ENCODE results near the gene HDDC2.

Gene HDDC2

GRCh38 chr6:125340991-125341390 lies 39.2 kb upstream of the HDDC2 start:
- no peaks in the 10 kb centered on the region for H3K9me3 ChIP-seq (ENCODE audit: severe bottlenecking)
- TF ChIP-seq CTCF (IDR thresholded peaks at IDR 0.05; ENCODE audit: poor library complexity, severe bottlenecking): no peak
- no peaks in the 10 kb centered on the region for H3K4me1 ChIP-seq (ENCODE audit: insufficient read depth, poor library complexity, severe bottlenecking)
- H3K27me3 ChIP-seq (ENCODE audit: insufficient read depth, poor library complexity, severe bottlenecking): no peaks in the 10 kb centered on the region
- H3K27ac ChIP-seq (ENCODE audit: poor library complexity, severe bottlenecking): no peak overlapping the region
- H3K4me3 ChIP-seq (ENCODE audit: severe bottlenecking): no peak overlapping the region
- DNase-seq (ENCODE audit: low spot score) (no peak), ATAC-seq (ENCODE audit: low read depth) (no peak)
- H3K36me3 ChIP-seq (ENCODE audit: low read depth): no peaks in the 10 kb centered on the region

- Histone ChIP-seq H3K27me3 (ENCODE audit: insufficient read depth, poor library complexity, severe bottlenecking) (no peaks in the 10 kb centered on the region), H3K9me3 (ENCODE audit: severe bottlenecking) (no peaks in the 10 kb centered on the region), H3K36me3 (ENCODE audit: low read depth) (no peaks in the 10 kb centered on the region), H3K4me1 (ENCODE audit: insufficient read depth, poor library complexity, severe bottlenecking) (no peaks in the 10 kb centered on the region), H3K27ac (ENCODE audit: poor library complexity, severe bottlenecking) (no peak overlapping the region), H3K4me3 (ENCODE audit: severe bottlenecking) (no peak overlapping the region)
- ATAC-seq (ENCODE audit: low read depth) (no peak), DNase-seq (ENCODE audit: low spot score) (no peak)
- no peak for TF ChIP-seq CTCF (IDR thresholded peaks at IDR 0.05; ENCODE audit: poor library complexity, severe bottlenecking)
Observed at GRCh38 chr6:125340175-125340835, 38.5 kb upstream of the HDDC2 start.

- H3K9me3 ChIP-seq (ENCODE audit: severe bottlenecking): no peaks in the 10 kb centered on the region
- H3K36me3 ChIP-seq (ENCODE audit: low read depth): no peaks in the 10 kb centered on the region
- TF ChIP-seq CTCF (IDR thresholded peaks at IDR 0.05; ENCODE audit: poor library complexity, severe bottlenecking): no peak
- H3K27me3 ChIP-seq (ENCODE audit: insufficient read depth, poor library complexity, severe bottlenecking): no peaks in the 10 kb centered on the region
- no peak overlapping the region for H3K4me3 ChIP-seq (ENCODE audit: severe bottlenecking)
- ATAC-seq (ENCODE audit: low read depth): no peak
- no peaks in the 10 kb centered on the region for H3K4me1 ChIP-seq (ENCODE audit: insufficient read depth, poor library complexity, severe bottlenecking)
- no peak for DNase-seq (ENCODE audit: low spot score)
- no peak overlapping the region for H3K27ac ChIP-seq (ENCODE audit: poor library complexity, severe bottlenecking)
Observed at GRCh38 chr6:125339653-125340052, 37.9 kb upstream of the HDDC2 start.

GRCh38 chr6:125338381-125338780 lies 36.6 kb upstream of the HDDC2 start:
- Histone ChIP-seq H3K9me3 (ENCODE audit: severe bottlenecking) (no peaks in the 10 kb centered on the region), H3K4me1 (ENCODE audit: insufficient read depth, poor library complexity, severe bottlenecking) (no peaks in the 10 kb centered on the region), H3K4me3 (ENCODE audit: severe bottlenecking) (no peak overlapping the region), H3K27ac (ENCODE audit: poor library complexity, severe bottlenecking) (no peak overlapping the region), H3K36me3 (ENCODE audit: low read depth) (no peaks in the 10 kb centered on the region), H3K27me3 (ENCODE audit: insufficient read depth, poor library complexity, severe bottlenecking) (peaks cover 3% of the 10 kb centered on the region)
- TF ChIP-seq CTCF (IDR thresholded peaks at IDR 0.05; ENCODE audit: poor library complexity, severe bottlenecking): no peak
- ATAC-seq (ENCODE audit: low read depth) (no peak), DNase-seq (ENCODE audit: low spot score) (no peak)

- H3K4me3 ChIP-seq (ENCODE audit: severe bottlenecking): no peak overlapping the region
- H3K9me3 ChIP-seq (ENCODE audit: severe bottlenecking): no peaks in the 10 kb centered on the region
- no peak for TF ChIP-seq CTCF (IDR thresholded peaks at IDR 0.05; ENCODE audit: poor library complexity, severe bottlenecking)
Observed at GRCh38 chr6:125337706-125338105, 35.9 kb upstream of the HDDC2 start.

More at GRCh38 chr6:125337706-125338105, 35.9 kb upstream of the HDDC2 start:
- no peak overlapping the region for H3K27ac ChIP-seq (ENCODE audit: poor library complexity, severe bottlenecking)
- ATAC-seq (ENCODE audit: low read depth) (no peak), DNase-seq (ENCODE audit: low spot score) (no peak)
- no peaks in the 10 kb centered on the region for H3K4me1 ChIP-seq (ENCODE audit: insufficient read depth, poor library complexity, severe bottlenecking)
- H3K36me3 ChIP-seq (ENCODE audit: low read depth): no peaks in the 10 kb centered on the region
- H3K27me3 ChIP-seq (ENCODE audit: insufficient read depth, poor library complexity, severe bottlenecking): peaks cover 3% of the 10 kb centered on the region
